ENCODE data around the gene ESR1.
"Not testable (repeated sequence)": the region's sequence is repeated elsewhere in the genome, so short reads cannot be mapped to it uniquely, and the experiment has no call there.

The ESR1 gene

GRCh38 chr6:152053332-152053731, 245.8 kb downstream of the ESR1 start:
- no peak for DNase-seq (ENCODE audit: low read depth in 2 of 2)

- no peak for DNase-seq (ENCODE audit: low read depth in 2 of 2)
Observed at GRCh38 chr6:152054441-152054840, 247.0 kb downstream of the ESR1 start.

- no peak for DNase-seq (ENCODE audit: low read depth in 2 of 2)
Observed at GRCh38 chr6:152055517-152055916, 248.0 kb downstream of the ESR1 start.

GRCh38 chr6:152057832-152058498, 250.5 kb downstream of the ESR1 start:
- no peak for DNase-seq (ENCODE audit: low read depth in 2 of 2)

GRCh38 chr6:152059909-152060308, 252.4 kb downstream of the ESR1 start:
- no peak for DNase-seq (ENCODE audit: low read depth in 2 of 2)

GRCh38 chr6:152062476-152062875, 255.0 kb downstream of the ESR1 start:
- no peak for DNase-seq (ENCODE audit: low read depth in 2 of 2)

- DNase-seq (ENCODE audit: low read depth in 2 of 2) = no peak
Observed at GRCh38 chr6:152063170-152063921, 255.9 kb downstream of the ESR1 start.

GRCh38 chr6:152068622-152069261, 261.3 kb downstream of the ESR1 start:
- DNase-seq (ENCODE audit: low read depth in 2 of 2) = no peak

- no peak for DNase-seq (ENCODE audit: low read depth in 2 of 2)
Observed at GRCh38 chr6:152070556-152070955, 263.1 kb downstream of the ESR1 start.

- no peak for DNase-seq (ENCODE audit: low read depth in 2 of 2)
Observed at GRCh38 chr6:152071318-152071717, 263.8 kb downstream of the ESR1 start.

- DNase-seq (ENCODE audit: low read depth in 2 of 2) = no peak
Observed at GRCh38 chr6:152071843-152072242, 264.4 kb downstream of the ESR1 start.

- DNase-seq (ENCODE audit: low read depth in 2 of 2) = not testable (repeated sequence)
Observed at GRCh38 chr6:152076242-152076641, 268.8 kb downstream of the ESR1 start.

- DNase-seq (ENCODE audit: low read depth in 2 of 2) = no peak
Observed at GRCh38 chr6:152078001-152078400, 270.5 kb downstream of the ESR1 start.

- DNase-seq (ENCODE audit: low read depth in 2 of 2) = no peak
Observed at GRCh38 chr6:152078804-152079203, 271.3 kb downstream of the ESR1 start.

GRCh38 chr6:152085451-152085921, 278.0 kb downstream of the ESR1 start:
- no peak for DNase-seq (ENCODE audit: low read depth in 2 of 2)

GRCh38 chr6:152086223-152086873, 278.9 kb downstream of the ESR1 start:
- DNase-seq (ENCODE audit: low read depth in 2 of 2) = no peak

GRCh38 chr6:152087096-152087495, 279.6 kb downstream of the ESR1 start:
- DNase-seq (ENCODE audit: low read depth in 2 of 2) = no peak

GRCh38 chr6:152087701-152088100, 280.2 kb downstream of the ESR1 start:
- no peak for DNase-seq (ENCODE audit: low read depth in 2 of 2)

GRCh38 chr6:152089992-152090391, 282.5 kb downstream of the ESR1 start:
- DNase-seq (ENCODE audit: low read depth in 2 of 2) = no peak

GRCh38 chr6:152091201-152091600, 283.7 kb downstream of the ESR1 start:
- DNase-seq (ENCODE audit: low read depth in 2 of 2) = no peak

GRCh38 chr6:152091851-152092341, 284.4 kb downstream of the ESR1 start:
- no peak for DNase-seq (ENCODE audit: low read depth in 2 of 2)

GRCh38 chr6:152093711-152094110, 286.2 kb downstream of the ESR1 start:
- no peak for DNase-seq (ENCODE audit: low read depth in 2 of 2)
